ENCODE results near the gene PTPN23.

GRCh38 chr3:47359323-47359722 lies 21.5 kb upstream of the PTPN23 start:
- no peak for TF ChIP-seq KLF17 (tag by site-specific recombination; IDR thresholded peaks at IDR 0.05)
- no peak for TF ChIP-seq ZBTB7A (tag by site-specific recombination; IDR thresholded peaks at IDR 0.05; ENCODE audit: low read depth)
- no peak for TF ChIP-seq ZBTB21 (tag by site-specific recombination; IDR thresholded peaks at IDR 0.05)
- TF ChIP-seq ZSCAN5A (tag by site-specific recombination; IDR thresholded peaks at IDR 0.05): no peak
- TF ChIP-seq YY1 (tag by site-specific recombination; IDR thresholded peaks at IDR 0.05): no peak
- TF ChIP-seq CTCF (tag by site-specific recombination; IDR thresholded peaks at IDR 0.05): no peak
- no peak for TF ChIP-seq TCF7L2 (IDR thresholded peaks at IDR 0.05; ENCODE audit: borderline replicate concordance, low read depth, low read length)
- no peak for TF ChIP-seq REST (tag by site-specific recombination; IDR thresholded peaks at IDR 0.05)
- TF ChIP-seq KLF1 (tag by site-specific recombination; IDR thresholded peaks at IDR 0.05): no peak
- TF ChIP-seq ZNF555 (tag by site-specific recombination; conservative IDR thresholded peaks at IDR 0.05): no peak
- no peak for TF ChIP-seq MZF1 (tag by site-specific recombination; IDR thresholded peaks at IDR 0.05; ENCODE audit: borderline replicate concordance)
- TF ChIP-seq ZNF658 (tag by site-specific recombination; IDR thresholded peaks at IDR 0.05): no peak
- TF ChIP-seq ZNF302 (tag by site-specific recombination; IDR thresholded peaks at IDR 0.05; ENCODE audit: low read depth): no peak
